ENCODE measurements around the gene ACSF2. TPM values are rescaled to one million over a fixed set of nuclear protein-coding genes. Genes with fewer than 3 reads are reported as not detected.

Gene ACSF2
- total RNA-seq, 1 donor from 2014 or later = 18.2 TPM

DNA sequence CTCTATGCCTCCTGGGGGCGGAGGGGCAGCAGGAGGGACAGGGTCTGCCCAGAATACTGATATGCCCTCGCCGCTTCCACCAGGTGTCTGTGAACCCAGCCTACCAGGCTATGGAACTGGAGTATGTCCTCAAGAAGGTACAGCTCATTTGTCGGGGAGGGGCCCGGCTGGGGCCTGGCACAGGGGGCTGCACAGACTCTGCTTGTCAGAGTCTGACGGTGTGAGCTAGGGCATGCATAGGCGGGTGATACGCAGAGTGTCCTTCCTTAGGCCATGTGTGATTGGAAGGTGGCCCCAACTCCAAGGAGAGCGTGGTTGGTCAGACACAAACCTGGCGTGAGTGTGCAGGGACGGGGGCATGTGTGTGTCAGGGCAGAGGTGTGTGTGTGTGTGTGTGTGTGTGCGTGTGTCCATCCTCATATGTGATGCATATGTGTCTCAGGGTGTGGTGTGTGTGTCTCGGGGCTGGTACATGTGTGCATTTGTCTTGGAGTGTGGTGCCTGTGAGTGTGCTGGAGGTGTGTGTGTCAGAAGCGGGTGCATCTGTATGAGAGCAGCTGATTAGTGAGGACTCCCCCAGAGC, 35.6 kb downstream of the ACSF2 start:
- no peak for TF ChIP-seq CTCF (IDR thresholded peaks at IDR 0.05; ENCODE audit: borderline replicate concordance)
- H3K27ac ChIP-seq (replicated peaks) = no peak overlapping the region
- DNase-seq = no peak
- peaks cover 2% of the 10 kb centered on the region for H3K27me3 ChIP-seq (ENCODE audit: low read depth)
- H3K9me3 ChIP-seq (replicated peaks) = no peaks in the 10 kb centered on the region
- H3K4me1 ChIP-seq = no peaks in the 10 kb centered on the region
- H3K36me3 ChIP-seq = no peaks in the 10 kb centered on the region
- no peak overlapping the region for H3K4me3 ChIP-seq
- intact Hi-C loops (cut with micrococcal nuclease) = no loop called here

DNA sequence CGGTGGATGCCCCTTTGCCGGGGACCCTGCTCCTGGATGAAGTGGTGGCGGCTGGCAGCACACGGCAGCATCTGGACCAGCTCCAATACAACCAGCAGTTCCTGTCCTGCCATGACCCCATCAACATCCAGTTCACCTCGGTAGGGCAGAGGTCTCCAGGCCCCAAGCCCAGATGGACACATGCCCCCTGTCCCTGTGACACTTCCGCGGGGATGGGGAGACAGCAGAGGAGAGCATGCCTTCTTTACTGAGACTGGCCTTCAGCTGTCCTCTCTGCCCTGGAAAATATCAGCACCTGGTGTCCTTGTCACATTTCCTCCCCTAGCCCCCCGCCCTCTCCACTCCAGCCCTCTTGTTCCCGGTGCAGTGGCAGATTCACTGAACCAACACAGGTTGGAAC, 36.4 kb downstream of the ACSF2 start:
- no peak for TF ChIP-seq CTCF (IDR thresholded peaks at IDR 0.05; ENCODE audit: borderline replicate concordance)
- H3K27ac ChIP-seq (replicated peaks) = no peak overlapping the region
- intact Hi-C loops (cut with micrococcal nuclease) = no loop called here

DNA sequence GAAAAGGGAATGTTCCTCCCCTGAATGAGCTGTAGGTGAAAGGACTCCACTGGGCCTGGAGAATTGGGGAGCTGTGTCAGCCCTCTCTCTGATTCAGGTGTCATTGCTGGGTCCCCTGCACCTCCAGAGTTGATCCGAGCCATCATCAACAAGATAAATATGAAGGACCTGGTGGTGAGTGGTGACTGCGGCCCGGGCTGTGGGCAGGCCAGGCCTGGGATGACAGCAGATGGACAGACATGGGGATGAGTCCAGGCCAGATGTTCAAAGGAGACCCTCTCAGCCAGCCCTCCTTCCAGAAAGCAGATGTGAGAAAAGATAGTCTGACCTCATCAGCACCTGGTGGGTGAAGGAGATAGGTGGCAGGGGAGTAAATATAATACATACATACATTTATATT, 38.1 kb downstream of the ACSF2 start:
- Histone ChIP-seq H3K27me3 (ENCODE audit: low read depth) (peaks cover 26% of the 10 kb centered on the region), H3K9me3 (replicated peaks) (no peaks in the 10 kb centered on the region), H3K4me3 (no peak overlapping the region), H3K4me1 (peaks cover 11% of the 10 kb centered on the region), H3K27ac (replicated peaks) (no peak overlapping the region), H3K36me3 (no peaks in the 10 kb centered on the region)
- intact Hi-C loops (cut with micrococcal nuclease) = no loop called here
- DNase-seq = no peak
- TF ChIP-seq CTCF (IDR thresholded peaks at IDR 0.05; ENCODE audit: borderline replicate concordance) = no peak

More for the DNA sequence above, 36.4 kb downstream of the ACSF2 start:
- no peak overlapping the region for H3K4me3 ChIP-seq
- no peaks in the 10 kb centered on the region for H3K9me3 ChIP-seq (replicated peaks)
- no peaks in the 10 kb centered on the region for H3K4me1 ChIP-seq
- H3K36me3 ChIP-seq = no peaks in the 10 kb centered on the region
- no peak for DNase-seq
- peaks cover 10% of the 10 kb centered on the region for H3K27me3 ChIP-seq (ENCODE audit: low read depth)

- no peaks in the 10 kb centered on the region for H3K9me3 ChIP-seq (replicated peaks)
- no peak overlapping the region for H3K4me3 ChIP-seq
- H3K36me3 ChIP-seq = no peaks in the 10 kb centered on the region
- DNase-seq = no peak
- no peak overlapping the region for H3K27ac ChIP-seq (replicated peaks)
- intact Hi-C loops (cut with micrococcal nuclease) = no loop called here
- no peak for TF ChIP-seq CTCF (IDR thresholded peaks at IDR 0.05; ENCODE audit: borderline replicate concordance)
- H3K4me1 ChIP-seq = peaks cover 15% of the 10 kb centered on the region
- peaks cover 32% of the 10 kb centered on the region for H3K27me3 ChIP-seq (ENCODE audit: low read depth)
Observed at GRCh38 chr17:50464736-50465135, 38.7 kb downstream of the ACSF2 start.

DNA sequence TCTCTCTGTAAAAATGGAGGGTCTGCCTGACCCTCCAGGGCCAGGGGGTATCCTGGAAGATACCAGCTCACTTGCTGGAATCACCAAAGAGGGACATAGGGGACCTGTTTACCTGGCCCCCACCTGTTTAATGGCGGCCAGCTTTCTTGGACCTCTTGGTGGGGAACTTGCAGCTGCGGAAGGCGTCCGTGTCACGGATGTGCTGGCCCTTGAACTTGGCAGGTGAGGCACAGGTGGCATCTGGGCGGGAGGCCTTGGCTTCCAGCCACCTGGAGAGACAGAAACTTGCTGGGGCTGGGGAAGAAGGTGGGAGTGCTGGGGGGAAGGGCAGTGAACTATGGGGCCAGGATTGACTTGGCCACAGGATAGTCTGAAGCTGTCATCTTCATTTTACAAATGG, 39.2 kb downstream of the ACSF2 start:
- DNase-seq = no peak
- Histone ChIP-seq H3K9me3 (replicated peaks) (no peaks in the 10 kb centered on the region), H3K27me3 (ENCODE audit: low read depth) (peaks cover 32% of the 10 kb centered on the region), H3K36me3 (no peaks in the 10 kb centered on the region), H3K4me1 (peaks cover 15% of the 10 kb centered on the region), H3K27ac (replicated peaks) (no peak overlapping the region), H3K4me3 (no peak overlapping the region)
- intact Hi-C loops (cut with micrococcal nuclease) = no loop called here
- no peak for TF ChIP-seq CTCF (IDR thresholded peaks at IDR 0.05; ENCODE audit: borderline replicate concordance)

Measured in left ventricle myocardium inferior (tissue), 1 donor.